Spleen (tissue), 3 donors: Measurements from ENCODE around the gene SERPINA1.

Source experiments
- POLR2A ChIP-seq, 3 donors: fragments of 450-650 bp; IDR thresholded peaks; one replicate each; pipeline ENCODE4 v1.5.1; 2017; ENCODE audit warnings: antibody characterized with exemption in 3 of 3, mild to moderate bottlenecking in 1 of 3
- POLR2AphosphoS5 ChIP-seq, 3 donors: sonication (generic); formaldehyde crosslinking; IDR thresholded peaks; one replicate each; pipeline ENCODE4 v1.5.1; 2017; ENCODE audit warnings: antibody characterized with exemption in 3 of 3

GRCh38 chr14:94408546-94409095, 20.2 kb upstream of the SERPINA1 start:
- no peak for TF ChIP-seq POLR2AphosphoS5 (IDR thresholded peaks at IDR 0.05)
- TF ChIP-seq POLR2A (IDR thresholded peaks at IDR 0.05): no peak
